Mesodermal cell (in vitro differentiated cells): ENCODE results near the gene APOO.
"Not testable (repeated sequence)": the region's sequence is repeated elsewhere in the genome, so short reads cannot be mapped to it uniquely, and the experiment has no call there.

ENCODE experiments used
- H3K27ac ChIP-seq: 2 replicates; pipeline ENCODE4 v1.7.0; 2013; ENCODE audit warnings: mild to moderate bottlenecking, low read depth, low read length, moderate library complexity; ENCODE audit not compliant: severe bottlenecking
- H3K36me3 ChIP-seq: 2 replicates; pipeline ENCODE4 v1.7.1; 2013; ENCODE audit warnings: mild to moderate bottlenecking, low read length, moderate library complexity; ENCODE audit not compliant: control insufficient read depth, insufficient read depth
- H3K4me1 ChIP-seq: one replicate; pipeline ENCODE4 v1.7.1; 2013; ENCODE audit warnings: mild to moderate bottlenecking, low read length; ENCODE audit not compliant: insufficient read depth, control insufficient read depth, poor library complexity, severe bottlenecking
- H3K4me3 ChIP-seq: 2 replicates; pipeline ENCODE4 v1.7.0; 2013; ENCODE audit warnings: low read length, control low read depth, mild to moderate bottlenecking; ENCODE audit not compliant: insufficient read depth, poor library complexity, severe bottlenecking; ENCODE audit errors: extremely low read depth
- H3K9me3 ChIP-seq: 2 replicates; pipeline ENCODE4 v1.7.1; 2013; ENCODE audit warnings: mild to moderate bottlenecking, low read length, moderate library complexity; ENCODE audit not compliant: control insufficient read depth
- WGBS, 2 experiments: methylation state at CpG; one replicate each; pipeline ENCODE4 v1.1.5; 2013; ENCODE audit warnings: missing lambda C conversion rate in 2 of 2; ENCODE audit not compliant: insufficient coverage in 2 of 2; 5-methylcytosine and 5-hydroxymethylcytosine counted together

The APOO gene

GRCh38 chrX:23859238-23859637 lies 48.5 kb downstream of the APOO start:
- H3K4me3 ChIP-seq, H3K36me3 ChIP-seq, H3K4me1 ChIP-seq, H3K9me3 ChIP-seq, H3K27ac ChIP-seq: not testable (repeated sequence)
- 90% methylated on average over 3 of the region's 7 CpGs; no CpG with 5 or more reads in 1 of the 2 experiments for WGBS, 2 experiments

- H3K4me1 ChIP-seq = no peaks in the 10 kb centered on the region
- 71 to 100% methylated on average over 1 to 4 of the region's 5 CpGs for WGBS, 2 experiments
- H3K27ac ChIP-seq = no peak overlapping the region
- no peaks in the 10 kb centered on the region for H3K9me3 ChIP-seq
- H3K4me3 ChIP-seq = no peak overlapping the region
- H3K36me3 ChIP-seq = peaks cover 2% of the 10 kb centered on the region
Measured at GRCh38 chrX:23857935-23858334, 49.8 kb downstream of the APOO start.

GRCh38 chrX:23857363-23857762 lies 50.4 kb downstream of the APOO start:
- Histone ChIP-seq H3K4me3 (no peak overlapping the region), H3K9me3 (no peaks in the 10 kb centered on the region), H3K4me1 (no peaks in the 10 kb centered on the region), H3K36me3 (peaks cover 2% of the 10 kb centered on the region), H3K27ac (no peak overlapping the region)

GRCh38 chrX:23855569-23855968 lies 52.2 kb downstream of the APOO start:
- no peaks in the 10 kb centered on the region for H3K9me3 ChIP-seq
- WGBS, 2 experiments = 100% methylated on average over 1 to 2 of the region's 4 CpGs
- no peak overlapping the region for H3K4me3 ChIP-seq
- no peak overlapping the region for H3K27ac ChIP-seq
- no peaks in the 10 kb centered on the region for H3K4me1 ChIP-seq
- peaks cover 2% of the 10 kb centered on the region for H3K36me3 ChIP-seq

- no peak overlapping the region for H3K27ac ChIP-seq
- H3K4me3 ChIP-seq = no peak overlapping the region
- peaks cover 2% of the 10 kb centered on the region for H3K36me3 ChIP-seq
- H3K4me1 ChIP-seq = no peaks in the 10 kb centered on the region
- H3K9me3 ChIP-seq = no peaks in the 10 kb centered on the region
- WGBS, 2 experiments = 100% methylated on average over 1 of the region's 3 CpGs; no CpG with 5 or more reads in 1 of the 2 experiments
Measured at GRCh38 chrX:23854945-23855344, 52.8 kb downstream of the APOO start.

GRCh38 chrX:23854122-23854521 lies 53.6 kb downstream of the APOO start:
- H3K4me3 ChIP-seq = no peak overlapping the region
- no peaks in the 10 kb centered on the region for H3K9me3 ChIP-seq
- 80 to 100% methylated on average over 1 to 2 of the region's 4 CpGs for WGBS, 2 experiments
- H3K27ac ChIP-seq = no peak overlapping the region
- H3K4me1 ChIP-seq = no peaks in the 10 kb centered on the region
- no peaks in the 10 kb centered on the region for H3K36me3 ChIP-seq

- Histone ChIP-seq H3K4me3 (no peak overlapping the region), H3K27ac (no peak overlapping the region), H3K9me3 (no peaks in the 10 kb centered on the region), H3K4me1 (no peaks in the 10 kb centered on the region), H3K36me3 (no peaks in the 10 kb centered on the region)
- no CpG with 5 or more reads among the region's 2 CpGs for WGBS, 2 experiments
Measured at GRCh38 chrX:23851544-23851943, 56.2 kb downstream of the APOO start.

GRCh38 chrX:23849241-23849640 lies 58.5 kb downstream of the APOO start:
- no peak overlapping the region for H3K27ac ChIP-seq
- 80 to 97% methylated on average over 1 to 3 of the region's 5 CpGs for WGBS, 2 experiments

GRCh38 chrX:23845351-23845817 lies 62.4 kb downstream of the APOO start:
- Histone ChIP-seq H3K36me3 (no peaks in the 10 kb centered on the region), H3K27ac (no peak overlapping the region), H3K4me1 (peaks cover 4% of the 10 kb centered on the region), H3K4me3 (no peak overlapping the region), H3K9me3 (no peaks in the 10 kb centered on the region)
- 80% methylated on average over 1 of the region's 3 CpGs; no CpG with 5 or more reads in 1 of the 2 experiments for WGBS, 2 experiments

More at GRCh38 chrX:23849241-23849640, 58.5 kb downstream of the APOO start:
- peaks cover 4% of the 10 kb centered on the region for H3K4me1 ChIP-seq
- H3K4me3 ChIP-seq = no peak overlapping the region
- H3K36me3 ChIP-seq = no peaks in the 10 kb centered on the region
- H3K9me3 ChIP-seq = no peaks in the 10 kb centered on the region

- H3K9me3 ChIP-seq = no peaks in the 10 kb centered on the region
- 100% methylated on average over 1 of the region's 7 CpGs; no CpG with 5 or more reads in 1 of the 2 experiments for WGBS, 2 experiments
- no peak overlapping the region for H3K4me3 ChIP-seq
- peaks cover 4% of the 10 kb centered on the region for H3K4me1 ChIP-seq
- H3K36me3 ChIP-seq = no peaks in the 10 kb centered on the region
- peak overlapping the region; percentile 29 for H3K27ac ChIP-seq
Measured at GRCh38 chrX:23844502-23845138, 63.1 kb downstream of the APOO start.

- WGBS, 2 experiments = 83% methylated on average over 1 of the region's 4 CpGs; no CpG with 5 or more reads in 1 of the 2 experiments
- Histone ChIP-seq H3K27ac (no peak overlapping the region), H3K4me1 (peaks cover 4% of the 10 kb centered on the region), H3K9me3 (no peaks in the 10 kb centered on the region), H3K36me3 (no peaks in the 10 kb centered on the region), H3K4me3 (no peak overlapping the region)
Measured at GRCh38 chrX:23841847-23842522, 65.8 kb downstream of the APOO start.
